ENCODE data around the gene OR52A1.

Gene OR52A1

GRCh38 chr11:5154657-5155056, at the start of gene OR52A1:
Gene OR52A1 (minus strand): TSS chr11:5154757. CDS start chr11:5152369, 2,388 bp downstream.
- no peak within 1 kb of the TSS for H2AFZ ChIP-seq (ENCODE audit: low read depth, low read length)
- no peaks in the 10 kb centered on the region for H3K79me2 ChIP-seq (ENCODE audit: low read length)
- H3K36me3 ChIP-seq (replicated peaks; ENCODE audit: low read depth, low read length) = no peaks in the 10 kb centered on the region
- no peak within 1 kb of the TSS for H3K4me3 ChIP-seq (ENCODE audit: low read length)
- H3K4me2 ChIP-seq (ENCODE audit: low read length) = 0 out of 2 replicates have a peak within 1 kb of the TSS, but pooled peaks have one; percentile 1
- peaks cover 4% of the 10 kb centered on the region; the same call in 1 of the 2 replicates for H3K27me3 ChIP-seq (ENCODE audit: low read depth, low read length)
- H3K9me3 ChIP-seq (ENCODE audit: insufficient read depth, low read length) = no peaks in the 10 kb centered on the region
- no peak within 1 kb of the TSS for H3K27ac ChIP-seq (ENCODE audit: low read length)
- H3K9ac ChIP-seq (ENCODE audit: low read length) = no peak within 1 kb of the TSS
- no peak for TF ChIP-seq EZH2phosphoT487 (IDR thresholded peaks at IDR 0.05; ENCODE audit: low read depth)
- no peak for TF ChIP-seq CTCF (IDR thresholded peaks at IDR 0.05; ENCODE audit: low read depth, low read length)
- no peaks in the 10 kb centered on the region for H3K4me1 ChIP-seq (ENCODE audit: low read length)
- H4K20me1 ChIP-seq (ENCODE audit: insufficient read depth, low read length) = no peaks in the 10 kb centered on the region

- H3K4me2 ChIP-seq (ENCODE audit: low read length) = no peak overlapping the region
- no peak overlapping the region for H3K9ac ChIP-seq (ENCODE audit: low read length)
- no peaks in the 10 kb centered on the region for H4K20me1 ChIP-seq (ENCODE audit: insufficient read depth, low read length)
- 0 out of 2 replicates have a peak, but pooled peaks cover 9% of the 10 kb centered on the region for H3K27me3 ChIP-seq (ENCODE audit: low read depth, low read length)
- H3K4me1 ChIP-seq (ENCODE audit: low read length) = no peaks in the 10 kb centered on the region
- H2AFZ ChIP-seq (ENCODE audit: low read depth, low read length) = no peak overlapping the region
- no peaks in the 10 kb centered on the region for H3K79me2 ChIP-seq (ENCODE audit: low read length)
- no peaks in the 10 kb centered on the region for H3K36me3 ChIP-seq (replicated peaks; ENCODE audit: low read depth, low read length)
- no peak for TF ChIP-seq CTCF (IDR thresholded peaks at IDR 0.05; ENCODE audit: low read depth, low read length)
- TF ChIP-seq EZH2phosphoT487 (IDR thresholded peaks at IDR 0.05; ENCODE audit: low read depth) = no peak
- H3K27ac ChIP-seq (ENCODE audit: low read length) = no peak overlapping the region
- H3K9me3 ChIP-seq (ENCODE audit: insufficient read depth, low read length) = no peaks in the 10 kb centered on the region
- no peak overlapping the region for H3K4me3 ChIP-seq (ENCODE audit: low read length)
Measured at GRCh38 chr11:5203366-5203765, 48.8 kb upstream of the OR52A1 start.

- Histone ChIP-seq H3K9ac (ENCODE audit: low read length) (no peak within 1 kb of the TSS), H3K4me1 (ENCODE audit: low read length) (no peaks in the 10 kb centered on the region), H3K4me3 (ENCODE audit: low read length) (no peak within 1 kb of the TSS), H3K9me3 (ENCODE audit: insufficient read depth, low read length) (no peaks in the 10 kb centered on the region), H3K79me2 (ENCODE audit: low read length) (no peaks in the 10 kb centered on the region), H3K27ac (ENCODE audit: low read length) (no peak within 1 kb of the TSS), H3K4me2 (ENCODE audit: low read length) (no peak within 1 kb of the TSS), H2AFZ (ENCODE audit: low read depth, low read length) (no peak within 1 kb of the TSS), H3K36me3 (replicated peaks; ENCODE audit: low read depth, low read length) (no peaks in the 10 kb centered on the region), H3K27me3 (ENCODE audit: low read depth, low read length) (0 out of 2 replicates have a peak, but pooled peaks cover 9% of the 10 kb centered on the region), H4K20me1 (ENCODE audit: insufficient read depth, low read length) (no peaks in the 10 kb centered on the region)
- TF ChIP-seq EZH2phosphoT487 (IDR thresholded peaks at IDR 0.05; ENCODE audit: low read depth) (no peak), CTCF (IDR thresholded peaks at IDR 0.05; ENCODE audit: low read depth, low read length) (no peak)
Measured at GRCh38 chr11:5200582-5200981, 46.0 kb upstream of the OR52A1 start, which contains the start of gene OR51V1. Gene OR51V1 (minus strand): TSS chr11:5200682. CDS start chr11:5200682, 0 bp downstream.

- Histone ChIP-seq H3K27ac (ENCODE audit: low read length) (no peak overlapping the region), H3K4me3 (ENCODE audit: low read length) (no peak overlapping the region), H3K79me2 (ENCODE audit: low read length) (no peaks in the 10 kb centered on the region), H3K9ac (ENCODE audit: low read length) (no peak overlapping the region), H2AFZ (ENCODE audit: low read depth, low read length) (no peak overlapping the region), H3K27me3 (ENCODE audit: low read depth, low read length) (0 out of 2 replicates have a peak, but pooled peaks cover 9% of the 10 kb centered on the region), H3K4me1 (ENCODE audit: low read length) (no peaks in the 10 kb centered on the region), H3K36me3 (replicated peaks; ENCODE audit: low read depth, low read length) (no peaks in the 10 kb centered on the region), H3K4me2 (ENCODE audit: low read length) (no peak overlapping the region), H3K9me3 (ENCODE audit: insufficient read depth, low read length) (no peaks in the 10 kb centered on the region), H4K20me1 (ENCODE audit: insufficient read depth, low read length) (no peaks in the 10 kb centered on the region)
- TF ChIP-seq CTCF (IDR thresholded peaks at IDR 0.05; ENCODE audit: low read depth, low read length) (no peak), EZH2phosphoT487 (IDR thresholded peaks at IDR 0.05; ENCODE audit: low read depth) (no peak)
Measured at GRCh38 chr11:5198285-5198684, 43.7 kb upstream of the OR52A1 start.

All from OCI-LY3 (cell line).